ENCODE data around the gene DNAL4.

- TF ChIP-seq POLR2A (IDR thresholded peaks at IDR 0.05) (no peak), CTCF (IDR thresholded peaks at IDR 0.05) (no peak)
Measured at GRCh38 chr22:38799265-38800002, 5.5 kb upstream of the DNAL4 start.
